Activated naive CD4-positive, alpha-beta T cell treated with anti-CD3 and anti-CD28 coated beads, Interleukin-2, amount 10 ng/mL, durations not matched to agents 7 days and 5 days (primary cell): ENCODE results near the gene INPP5J.
A peak's percentile ranks its signal among the peaks of the same experiment; 100 is the strongest.
"Not testable (repeated sequence)": the region's sequence is repeated elsewhere in the genome, so short reads cannot be mapped to it uniquely, and the experiment has no call there.

Source experiments
- CTCF ChIA-PET: fragments of 350-600 bp; sonication (Branson Sonifier 250); formaldehyde crosslinking; loops from one replicate; lab custom pipeline; 2021; ENCODE audit warnings: antibody characterized with exemption; lab: Charles Lee
- DNase-seq: peaks from one replicate; pipeline ENCODE4 v3.0.0-alpha.2; 2020
- H3K27ac Mint-ChIP-seq: one replicate; pipeline ENCODE4 v1.8.0; 2021; ENCODE audit warnings: mild to moderate bottlenecking, moderate library complexity, mixed read lengths
- H3K27me3 Mint-ChIP-seq: one replicate; pipeline ENCODE4 v1.8.0; 2021; ENCODE audit warnings: mild to moderate bottlenecking, mixed read lengths
- H3K36me3 Mint-ChIP-seq: one replicate; pipeline ENCODE4 v1.8.0; 2021; ENCODE audit warnings: mixed read lengths
- H3K4me1 Mint-ChIP-seq: one replicate; pipeline ENCODE4 v1.8.0; 2021; ENCODE audit warnings: mixed read lengths
- H3K4me3 Mint-ChIP-seq: one replicate; pipeline ENCODE4 v1.8.0; 2021; ENCODE audit warnings: mild to moderate bottlenecking, moderate library complexity, mixed read lengths
- H3K9me3 Mint-ChIP-seq: one replicate; pipeline ENCODE4 v1.8.0; 2021; ENCODE audit warnings: mixed read lengths

INPP5J gene

GRCh38 chr22:31103111-31103510 is 19.7 kb upstream of the INPP5J start:
- H3K36me3 Mint-ChIP-seq: peaks cover 5% of the 10 kb centered on the region
- no peaks in the 10 kb centered on the region for H3K9me3 Mint-ChIP-seq
- no peak overlapping the region for H3K4me3 Mint-ChIP-seq
- CTCF ChIA-PET: no interaction called here
- no peak overlapping the region for H3K27ac Mint-ChIP-seq
- H3K4me1 Mint-ChIP-seq: peaks cover 14% of the 10 kb centered on the region
- DNase-seq: no peak
- H3K27me3 Mint-ChIP-seq: peaks cover 24% of the 10 kb centered on the region

DNA sequence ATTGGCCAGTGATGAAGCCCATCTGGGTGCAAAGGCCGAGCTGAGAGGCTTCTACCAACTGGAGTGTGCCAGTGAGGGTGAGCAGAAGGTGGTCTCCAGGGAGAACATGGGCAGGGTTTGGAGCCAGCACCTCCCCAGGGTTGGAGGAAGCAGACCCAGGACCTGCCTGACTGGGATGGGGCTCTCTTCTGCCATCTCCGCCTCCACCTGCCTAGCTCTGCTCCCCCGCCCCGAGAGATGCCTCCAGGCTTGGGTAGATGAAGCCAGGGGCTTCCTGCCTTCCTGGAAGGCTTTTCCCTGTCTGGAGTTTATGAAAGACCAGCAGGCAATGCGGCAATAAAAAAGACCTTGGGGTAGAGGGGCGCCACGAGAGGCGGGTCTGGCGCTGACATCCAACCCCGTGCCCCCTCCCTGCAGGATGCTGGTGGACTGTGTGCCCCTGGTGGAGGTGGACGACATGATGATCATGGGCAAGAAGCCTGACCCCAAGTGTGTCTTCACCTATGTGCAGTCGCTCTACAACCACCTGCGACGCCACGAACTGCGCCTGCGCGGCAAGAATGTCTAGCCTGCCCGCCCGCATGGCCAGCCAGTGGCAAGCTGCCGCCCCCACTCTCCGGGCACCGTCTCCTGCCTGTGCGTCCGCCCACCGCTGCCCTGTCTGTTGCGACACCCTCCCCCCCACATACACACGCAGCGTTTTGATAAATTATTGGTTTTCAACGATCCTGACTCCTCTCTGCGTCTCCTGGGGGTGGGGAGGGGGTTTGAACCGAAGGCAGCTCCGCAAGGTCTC is 18.7 kb upstream of the INPP5J start:
- Mint-ChIP-seq H3K36me3 (peaks cover 2% of the 10 kb centered on the region), H3K27ac (no peak overlapping the region)

GRCh38 chr22:31104869-31105268 is 17.9 kb upstream of the INPP5J start:
- CTCF ChIA-PET: interaction anchor here (1.7 kb wide), 1 partner anchor 15 kb away, joined by 5 read pairs; no protein-coding TSS in a partner anchor
- H3K36me3 Mint-ChIP-seq: peaks cover 2% of the 10 kb centered on the region
- H3K27ac Mint-ChIP-seq: no peak overlapping the region
- no peak overlapping the region for H3K4me3 Mint-ChIP-seq
- no peaks in the 10 kb centered on the region for H3K9me3 Mint-ChIP-seq
- no peak for DNase-seq
- peaks cover 24% of the 10 kb centered on the region for H3K27me3 Mint-ChIP-seq
- H3K4me1 Mint-ChIP-seq: peaks cover 16% of the 10 kb centered on the region

More for the DNA sequence above, 18.7 kb upstream of the INPP5J start:
- H3K9me3 Mint-ChIP-seq: no peaks in the 10 kb centered on the region
- peaks cover 16% of the 10 kb centered on the region for H3K4me1 Mint-ChIP-seq
- no peak overlapping the region for H3K4me3 Mint-ChIP-seq
- DNase-seq: no peak
- CTCF ChIA-PET: no interaction called here
- peaks cover 24% of the 10 kb centered on the region for H3K27me3 Mint-ChIP-seq

GRCh38 chr22:31105282-31105929 is 17.4 kb upstream of the INPP5J start:
- no peak for DNase-seq
- Mint-ChIP-seq H3K36me3 (no peaks in the 10 kb centered on the region), H3K27ac (no peak overlapping the region), H3K4me3 (no peak overlapping the region), H3K27me3 (peaks cover 24% of the 10 kb centered on the region), H3K4me1 (peaks cover 16% of the 10 kb centered on the region), H3K9me3 (no peaks in the 10 kb centered on the region)
- CTCF ChIA-PET: interaction anchor here (1.7 kb wide), 1 partner anchor 16 kb away, joined by 5 read pairs; no protein-coding TSS in a partner anchor

- no peak for DNase-seq
- Mint-ChIP-seq H3K4me1 (peaks cover 16% of the 10 kb centered on the region), H3K36me3 (no peaks in the 10 kb centered on the region), H3K27ac (no peak overlapping the region), H3K27me3 (peaks cover 24% of the 10 kb centered on the region), H3K9me3 (no peaks in the 10 kb centered on the region), H3K4me3 (no peak overlapping the region)
- CTCF ChIA-PET: interaction anchor here (1.7 kb wide), 1 partner anchor 16 kb away, joined by 5 read pairs; no protein-coding TSS in a partner anchor
These were observed 16.7 kb upstream of the INPP5J start for GRCh38 chr22:31106001-31106571.

DNA sequence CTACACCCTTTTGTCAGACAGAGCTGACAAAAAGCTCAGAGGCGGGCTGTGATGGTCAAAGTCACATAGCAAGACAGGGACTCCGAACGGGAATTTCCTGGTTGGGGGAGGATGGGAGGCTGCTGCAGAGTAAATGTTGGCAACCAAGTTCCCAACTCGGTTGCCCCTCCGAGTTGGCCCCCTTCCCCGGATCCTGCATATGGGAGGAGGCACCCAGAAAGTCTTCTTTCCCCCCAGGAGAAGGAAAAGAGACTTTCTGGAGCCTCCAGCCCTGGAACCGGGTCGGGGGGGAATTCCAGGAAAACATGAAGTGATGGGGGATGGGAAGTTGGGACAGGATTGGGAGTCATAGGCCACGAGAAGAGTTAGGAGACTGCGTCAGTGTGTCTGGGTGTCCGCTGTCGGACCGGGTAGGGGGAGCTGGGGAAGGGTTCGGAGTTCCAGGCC is 16.0 kb upstream of the INPP5J start:
- no peak overlapping the region for H3K27ac Mint-ChIP-seq
- peak overlapping the region; percentile 79 for H3K4me3 Mint-ChIP-seq
- H3K9me3 Mint-ChIP-seq: no peaks in the 10 kb centered on the region
- H3K36me3 Mint-ChIP-seq: no peaks in the 10 kb centered on the region
- peaks cover 24% of the 10 kb centered on the region for H3K27me3 Mint-ChIP-seq
- CTCF ChIA-PET: interaction anchor here (0.8 to 3.3 kb wide), 7 partner anchors 12 to 186 kb away, joined by 4 to 13 read pairs (median 7); partner anchors contain the start of gene PIK3IP1
- no peak for DNase-seq
- peaks cover 16% of the 10 kb centered on the region for H3K4me1 Mint-ChIP-seq

GRCh38 chr22:31107178-31107893 is 15.4 kb upstream of the INPP5J start, which contains the start of gene SELENOM:
TSS of gene SELENOM (minus strand) at chr22:31107568. CDS start at chr22:31107505, 63 bp downstream.
- Mint-ChIP-seq H3K27ac (no peak within 1 kb of the TSS), H3K4me3 (peak within 1 kb of the TSS; percentile 79), H3K4me1 (peaks cover 16% of the 10 kb centered on the region), H3K27me3 (peaks cover 24% of the 10 kb centered on the region), H3K9me3 (no peaks in the 10 kb centered on the region), H3K36me3 (no peaks in the 10 kb centered on the region)
- CTCF ChIA-PET: interaction anchor here (0.5 to 3.3 kb wide), 25 partner anchors 12 to 1579 kb away, joined by 3 to 13 read pairs (median 4); partner anchors contain the start of genes LIMK2, PIK3IP1 and RNF185
- peak; percentile 94 for DNase-seq

- Mint-ChIP-seq H3K4me1 (peaks cover 16% of the 10 kb centered on the region), H3K27me3 (peaks cover 27% of the 10 kb centered on the region), H3K4me3 (peak overlapping the region; percentile 79), H3K27ac (no peak overlapping the region), H3K36me3 (no peaks in the 10 kb centered on the region), H3K9me3 (no peaks in the 10 kb centered on the region)
- CTCF ChIA-PET: interaction anchor here (0.6 to 3.3 kb wide), 21 partner anchors 11 to 1579 kb away, joined by 3 to 13 read pairs (median 5); partner anchors contain the start of gene RNF185
- DNase-seq: no peak
These were observed 14.9 kb upstream of the INPP5J start for GRCh38 chr22:31107894-31108218.

- DNase-seq, H3K27ac Mint-ChIP-seq, H3K4me1 Mint-ChIP-seq, H3K9me3 Mint-ChIP-seq, CTCF ChIA-PET, H3K4me3 Mint-ChIP-seq, H3K36me3 Mint-ChIP-seq: not testable (repeated sequence)
- peaks cover 13% of the 10 kb centered on the region for H3K27me3 Mint-ChIP-seq
These were observed 10.1 kb upstream of the INPP5J start for GRCh38 chr22:31112547-31113091.

- H3K4me3 Mint-ChIP-seq: no peak overlapping the region
- H3K36me3 Mint-ChIP-seq: no peaks in the 10 kb centered on the region
- H3K27me3 Mint-ChIP-seq: peaks cover 15% of the 10 kb centered on the region
- no peak overlapping the region for H3K27ac Mint-ChIP-seq
- H3K9me3 Mint-ChIP-seq: no peaks in the 10 kb centered on the region
- CTCF ChIA-PET: interaction anchor here (1.1 kb wide), 1 partner anchor 11 kb away, joined by 9 read pairs; the partner anchor contains the start of gene SELENOM
- H3K4me1 Mint-ChIP-seq: no peaks in the 10 kb centered on the region
- no peak for DNase-seq
These were observed 4.5 kb upstream of the INPP5J start for GRCh38 chr22:31118046-31118820.

GRCh38 chr22:31119026-31119717 is 3.6 kb upstream of the INPP5J start:
- Mint-ChIP-seq H3K9me3 (no peaks in the 10 kb centered on the region), H3K4me1 (no peaks in the 10 kb centered on the region), H3K27me3 (peaks cover 24% of the 10 kb centered on the region), H3K4me3 (no peak overlapping the region), H3K36me3 (no peaks in the 10 kb centered on the region), H3K27ac (no peak overlapping the region)
- CTCF ChIA-PET: interaction anchor here (1.1 kb wide), 1 partner anchor 12 kb away, joined by 9 read pairs; the partner anchor contains the start of gene SELENOM
- no peak for DNase-seq

DNA sequence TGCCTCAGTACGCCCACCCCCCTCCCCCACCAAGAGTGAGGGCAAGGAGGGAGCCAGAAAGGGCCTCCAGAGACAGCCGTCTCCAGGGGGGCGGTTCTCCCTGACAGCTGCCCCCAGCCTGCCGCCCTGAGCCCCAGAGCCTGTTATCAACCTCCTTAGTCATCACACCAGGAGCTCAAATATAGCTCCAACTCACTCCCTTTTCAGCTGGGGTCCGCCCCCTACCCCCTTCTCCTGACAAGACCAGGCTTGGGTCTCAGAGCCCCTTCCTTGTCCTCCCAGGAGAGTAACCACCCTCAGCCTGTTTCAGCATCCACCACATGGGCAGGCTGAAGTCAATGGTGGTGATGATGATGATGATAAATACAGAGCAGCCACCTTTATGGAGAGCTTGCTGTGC is 2.5 kb upstream of the INPP5J start:
- CTCF ChIA-PET: no interaction called here
- no peak for DNase-seq
- H3K27me3 Mint-ChIP-seq: peaks cover 32% of the 10 kb centered on the region
- no peaks in the 10 kb centered on the region for H3K36me3 Mint-ChIP-seq
- no peak overlapping the region for H3K27ac Mint-ChIP-seq
- no peaks in the 10 kb centered on the region for H3K9me3 Mint-ChIP-seq
- no peak overlapping the region for H3K4me3 Mint-ChIP-seq
- no peaks in the 10 kb centered on the region for H3K4me1 Mint-ChIP-seq
